ENCODE data around the gene P2RY14.

The P2RY14 gene

GRCh38 chr3:151267066-151267465 is 11.3 kb downstream of the P2RY14 start:
- no peaks in the 10 kb centered on the region for H3K79me2 ChIP-seq (ENCODE audit: control insufficient read depth, insufficient read depth, low read length)
- no peak for DNase-seq
- no CpG with 5 or more reads among the region's 1 CpG for WGBS (ENCODE audit: extremely low coverage, insufficient coverage, low lambda C conversion rate)
- no peak overlapping the region for H3K27ac ChIP-seq (ENCODE audit: low read depth, low read length)
- no peak overlapping the region for H3K4me2 ChIP-seq (ENCODE audit: low read length)
- H3K4me1 ChIP-seq (ENCODE audit: control insufficient read depth, low read depth, low read length): no peaks in the 10 kb centered on the region
- H3K4ac ChIP-seq (ENCODE audit: low read depth, low read length): no peak overlapping the region
- no peak overlapping the region for H3K23ac ChIP-seq (ENCODE audit: low read length)
- H3K18ac ChIP-seq (ENCODE audit: low read length): no peak overlapping the region
- H3K27me3 ChIP-seq (ENCODE audit: insufficient read depth, low read length, poor library complexity): no peaks in the 10 kb centered on the region
- H2BK15ac ChIP-seq (replicated peaks; ENCODE audit: low read depth): no peak overlapping the region
- no peak overlapping the region for H2BK5ac ChIP-seq (ENCODE audit: low read length)
- H3K36me3 ChIP-seq (ENCODE audit: control insufficient read depth, insufficient read depth, low read length): no peaks in the 10 kb centered on the region
- H3K9ac ChIP-seq (ENCODE audit: low read length): no peak overlapping the region
- H2BK120ac ChIP-seq (ENCODE audit: low read depth, low read length): no peak overlapping the region
- H3K56ac ChIP-seq (ENCODE audit: low read length): no peak overlapping the region
- H3K79me1 ChIP-seq (ENCODE audit: low read length): no peaks in the 10 kb centered on the region
- H2AK5ac ChIP-seq (ENCODE audit: low read length): no peak overlapping the region
- H4K8ac ChIP-seq (ENCODE audit: low read depth, low read length): no peak overlapping the region
- no peak overlapping the region for H4K5ac ChIP-seq (ENCODE audit: low read length)
- no peak overlapping the region for H3K4me3 ChIP-seq (ENCODE audit: low read length)

DNA sequence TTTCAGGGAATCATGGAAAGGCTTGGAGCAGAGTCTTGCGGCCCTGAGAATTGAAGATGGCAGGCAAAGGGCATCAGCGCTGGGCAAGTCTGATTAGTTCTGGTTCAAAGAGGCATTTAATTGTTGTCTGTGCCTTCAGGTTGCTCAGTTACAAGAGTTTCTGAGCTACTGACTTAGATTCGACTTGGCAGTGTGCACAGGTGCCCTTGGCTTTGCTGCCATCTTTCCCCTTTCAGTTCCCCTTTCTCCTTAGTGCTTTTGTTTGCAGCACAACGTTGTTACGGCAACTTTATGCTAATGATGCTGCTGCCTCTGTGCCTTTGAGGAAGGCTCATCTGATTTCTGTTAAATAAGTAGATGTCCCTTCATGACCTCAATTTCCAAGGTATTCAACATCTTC is 12.5 kb downstream of the P2RY14 start:
- Histone ChIP-seq H3K79me2 (ENCODE audit: control insufficient read depth, insufficient read depth, low read length) (no peaks in the 10 kb centered on the region), H2BK15ac (replicated peaks; ENCODE audit: low read depth) (no peak overlapping the region), H3K9ac (ENCODE audit: low read length) (no peak overlapping the region), H3K4ac (ENCODE audit: low read depth, low read length) (no peak overlapping the region), H3K27me3 (ENCODE audit: insufficient read depth, low read length, poor library complexity) (no peaks in the 10 kb centered on the region), H4K5ac (ENCODE audit: low read length) (no peak overlapping the region), H3K4me1 (ENCODE audit: control insufficient read depth, low read depth, low read length) (no peaks in the 10 kb centered on the region), H3K27ac (ENCODE audit: low read depth, low read length) (no peak overlapping the region), H4K8ac (ENCODE audit: low read depth, low read length) (no peak overlapping the region), H2BK5ac (ENCODE audit: low read length) (no peak overlapping the region), H3K56ac (ENCODE audit: low read length) (no peak overlapping the region), H2BK120ac (ENCODE audit: low read depth, low read length) (no peak overlapping the region), H3K79me1 (ENCODE audit: low read length) (no peaks in the 10 kb centered on the region), H2AK5ac (ENCODE audit: low read length) (no peak overlapping the region), H3K36me3 (ENCODE audit: control insufficient read depth, insufficient read depth, low read length) (no peaks in the 10 kb centered on the region), H3K4me2 (ENCODE audit: low read length) (no peak overlapping the region), H3K18ac (ENCODE audit: low read length) (no peak overlapping the region), H3K23ac (ENCODE audit: low read length) (no peak overlapping the region), H3K4me3 (ENCODE audit: low read length) (no peak overlapping the region)
- WGBS (ENCODE audit: extremely low coverage, insufficient coverage, low lambda C conversion rate): no CpG with 5 or more reads among the region's 5 CpGs
- peak; percentile 94 for DNase-seq

- no peaks in the 10 kb centered on the region for H3K4me1 ChIP-seq (ENCODE audit: control insufficient read depth, low read depth, low read length)
- H3K4me2 ChIP-seq (ENCODE audit: low read length): no peak overlapping the region
- H2BK15ac ChIP-seq (replicated peaks; ENCODE audit: low read depth): no peak overlapping the region
- H3K27me3 ChIP-seq (ENCODE audit: insufficient read depth, low read length, poor library complexity): no peaks in the 10 kb centered on the region
- H3K27ac ChIP-seq (ENCODE audit: low read depth, low read length): no peak overlapping the region
- WGBS (ENCODE audit: extremely low coverage, insufficient coverage, low lambda C conversion rate): no CpG with 5 or more reads among the region's 5 CpGs
- no peaks in the 10 kb centered on the region for H3K79me1 ChIP-seq (ENCODE audit: low read length)
- H3K79me2 ChIP-seq (ENCODE audit: control insufficient read depth, insufficient read depth, low read length): no peaks in the 10 kb centered on the region
- no peak overlapping the region for H2BK5ac ChIP-seq (ENCODE audit: low read length)
- H4K8ac ChIP-seq (ENCODE audit: low read depth, low read length): no peak overlapping the region
- no peak overlapping the region for H4K5ac ChIP-seq (ENCODE audit: low read length)
- H3K36me3 ChIP-seq (ENCODE audit: control insufficient read depth, insufficient read depth, low read length): no peaks in the 10 kb centered on the region
- no peak overlapping the region for H3K4me3 ChIP-seq (ENCODE audit: low read length)
- no peak overlapping the region for H3K23ac ChIP-seq (ENCODE audit: low read length)
- no peak overlapping the region for H3K4ac ChIP-seq (ENCODE audit: low read depth, low read length)
- no peak overlapping the region for H3K9ac ChIP-seq (ENCODE audit: low read length)
- H2AK5ac ChIP-seq (ENCODE audit: low read length): no peak overlapping the region
- no peak for DNase-seq
- no peak overlapping the region for H2BK120ac ChIP-seq (ENCODE audit: low read depth, low read length)
- H3K18ac ChIP-seq (ENCODE audit: low read length): no peak overlapping the region
- H3K56ac ChIP-seq (ENCODE audit: low read length): no peak overlapping the region
Measured at GRCh38 chr3:151265166-151265565, 13.2 kb downstream of the P2RY14 start.

GRCh38 chr3:151264605-151265004 is 13.7 kb downstream of the P2RY14 start:
- WGBS (ENCODE audit: extremely low coverage, insufficient coverage, low lambda C conversion rate): no CpG with 5 or more reads among the region's 1 CpG
- Histone ChIP-seq H3K27ac (ENCODE audit: low read depth, low read length) (no peak overlapping the region), H3K4me3 (ENCODE audit: low read length) (no peak overlapping the region), H2BK5ac (ENCODE audit: low read length) (no peak overlapping the region), H2AK5ac (ENCODE audit: low read length) (no peak overlapping the region), H3K18ac (ENCODE audit: low read length) (no peak overlapping the region), H3K9ac (ENCODE audit: low read length) (no peak overlapping the region), H3K4me1 (ENCODE audit: control insufficient read depth, low read depth, low read length) (no peaks in the 10 kb centered on the region), H3K79me2 (ENCODE audit: control insufficient read depth, insufficient read depth, low read length) (no peaks in the 10 kb centered on the region), H3K4ac (ENCODE audit: low read depth, low read length) (no peak overlapping the region), H4K8ac (ENCODE audit: low read depth, low read length) (no peak overlapping the region), H3K36me3 (ENCODE audit: control insufficient read depth, insufficient read depth, low read length) (no peaks in the 10 kb centered on the region), H3K23ac (ENCODE audit: low read length) (no peak overlapping the region), H3K4me2 (ENCODE audit: low read length) (no peak overlapping the region), H3K56ac (ENCODE audit: low read length) (no peak overlapping the region), H4K5ac (ENCODE audit: low read length) (no peak overlapping the region), H3K79me1 (ENCODE audit: low read length) (no peaks in the 10 kb centered on the region), H2BK15ac (replicated peaks; ENCODE audit: low read depth) (no peak overlapping the region), H3K27me3 (ENCODE audit: insufficient read depth, low read length, poor library complexity) (no peaks in the 10 kb centered on the region), H2BK120ac (ENCODE audit: low read depth, low read length) (no peak overlapping the region)
- DNase-seq: no peak

- no peak overlapping the region for H3K18ac ChIP-seq (ENCODE audit: low read length)
- H3K27me3 ChIP-seq (ENCODE audit: insufficient read depth, low read length, poor library complexity): no peaks in the 10 kb centered on the region
- no peaks in the 10 kb centered on the region for H3K79me2 ChIP-seq (ENCODE audit: control insufficient read depth, insufficient read depth, low read length)
- H2BK15ac ChIP-seq (replicated peaks; ENCODE audit: low read depth): no peak overlapping the region
- H3K4ac ChIP-seq (ENCODE audit: low read depth, low read length): no peak overlapping the region
- H3K56ac ChIP-seq (ENCODE audit: low read length): no peak overlapping the region
- H3K4me3 ChIP-seq (ENCODE audit: low read length): no peak overlapping the region
- H3K4me1 ChIP-seq (ENCODE audit: control insufficient read depth, low read depth, low read length): no peaks in the 10 kb centered on the region
- H3K4me2 ChIP-seq (ENCODE audit: low read length): no peak overlapping the region
- no peak overlapping the region for H4K5ac ChIP-seq (ENCODE audit: low read length)
- H3K79me1 ChIP-seq (ENCODE audit: low read length): no peaks in the 10 kb centered on the region
- H3K9ac ChIP-seq (ENCODE audit: low read length): no peak overlapping the region
- H3K23ac ChIP-seq (ENCODE audit: low read length): no peak overlapping the region
- no peak overlapping the region for H2BK120ac ChIP-seq (ENCODE audit: low read depth, low read length)
- no CpG with 5 or more reads among the region's 8 CpGs for WGBS (ENCODE audit: extremely low coverage, insufficient coverage, low lambda C conversion rate)
- no peak overlapping the region for H2BK5ac ChIP-seq (ENCODE audit: low read length)
- H4K8ac ChIP-seq (ENCODE audit: low read depth, low read length): no peak overlapping the region
- no peaks in the 10 kb centered on the region for H3K36me3 ChIP-seq (ENCODE audit: control insufficient read depth, insufficient read depth, low read length)
- DNase-seq: no peak
- H2AK5ac ChIP-seq (ENCODE audit: low read length): no peak overlapping the region
- H3K27ac ChIP-seq (ENCODE audit: low read depth, low read length): no peak overlapping the region
Measured at GRCh38 chr3:151262871-151263525, 15.3 kb downstream of the P2RY14 start.

GRCh38 chr3:151259664-151260063 is 18.7 kb downstream of the P2RY14 start:
- Histone ChIP-seq H2AK5ac (ENCODE audit: low read length) (no peak overlapping the region), H3K4me3 (ENCODE audit: low read length) (no peak overlapping the region), H3K9ac (ENCODE audit: low read length) (no peak overlapping the region), H3K18ac (ENCODE audit: low read length) (no peak overlapping the region), H3K79me2 (ENCODE audit: control insufficient read depth, insufficient read depth, low read length) (no peaks in the 10 kb centered on the region), H3K79me1 (ENCODE audit: low read length) (no peaks in the 10 kb centered on the region), H4K8ac (ENCODE audit: low read depth, low read length) (no peak overlapping the region), H3K4me1 (ENCODE audit: control insufficient read depth, low read depth, low read length) (no peaks in the 10 kb centered on the region), H4K5ac (ENCODE audit: low read length) (no peak overlapping the region), H3K4me2 (ENCODE audit: low read length) (no peak overlapping the region), H2BK120ac (ENCODE audit: low read depth, low read length) (no peak overlapping the region), H3K23ac (ENCODE audit: low read length) (no peak overlapping the region), H3K27ac (ENCODE audit: low read depth, low read length) (no peak overlapping the region), H3K4ac (ENCODE audit: low read depth, low read length) (no peak overlapping the region), H2BK15ac (replicated peaks; ENCODE audit: low read depth) (no peak overlapping the region), H3K27me3 (ENCODE audit: insufficient read depth, low read length, poor library complexity) (no peaks in the 10 kb centered on the region), H3K56ac (ENCODE audit: low read length) (no peak overlapping the region), H2BK5ac (ENCODE audit: low read length) (no peak overlapping the region), H3K36me3 (ENCODE audit: control insufficient read depth, insufficient read depth, low read length) (no peaks in the 10 kb centered on the region)
- no peak for DNase-seq
- WGBS (ENCODE audit: extremely low coverage, insufficient coverage, low lambda C conversion rate): no CpG with 5 or more reads among the region's 3 CpGs

Measured in mesendoderm (in vitro differentiated cells).